AG08395 (cell line): ENCODE measurements around the gene ATP2A1.
A peak's percentile ranks its signal among the peaks of the same experiment; 100 is the strongest.
"Not testable (repeated sequence)": the region's sequence is repeated elsewhere in the genome, so short reads cannot be mapped to it uniquely, and the experiment has no call there.

Source experiments
- DNase-seq: peaks from one replicate; pipeline ENCODE4 v3.0.0; 2012; ENCODE audit warnings: mixed read lengths, low spot score

Gene ATP2A1

GRCh38 chr16:28859326-28859725, 19.0 kb upstream of the ATP2A1 start:
- DNase-seq, result no peak

DNA sequence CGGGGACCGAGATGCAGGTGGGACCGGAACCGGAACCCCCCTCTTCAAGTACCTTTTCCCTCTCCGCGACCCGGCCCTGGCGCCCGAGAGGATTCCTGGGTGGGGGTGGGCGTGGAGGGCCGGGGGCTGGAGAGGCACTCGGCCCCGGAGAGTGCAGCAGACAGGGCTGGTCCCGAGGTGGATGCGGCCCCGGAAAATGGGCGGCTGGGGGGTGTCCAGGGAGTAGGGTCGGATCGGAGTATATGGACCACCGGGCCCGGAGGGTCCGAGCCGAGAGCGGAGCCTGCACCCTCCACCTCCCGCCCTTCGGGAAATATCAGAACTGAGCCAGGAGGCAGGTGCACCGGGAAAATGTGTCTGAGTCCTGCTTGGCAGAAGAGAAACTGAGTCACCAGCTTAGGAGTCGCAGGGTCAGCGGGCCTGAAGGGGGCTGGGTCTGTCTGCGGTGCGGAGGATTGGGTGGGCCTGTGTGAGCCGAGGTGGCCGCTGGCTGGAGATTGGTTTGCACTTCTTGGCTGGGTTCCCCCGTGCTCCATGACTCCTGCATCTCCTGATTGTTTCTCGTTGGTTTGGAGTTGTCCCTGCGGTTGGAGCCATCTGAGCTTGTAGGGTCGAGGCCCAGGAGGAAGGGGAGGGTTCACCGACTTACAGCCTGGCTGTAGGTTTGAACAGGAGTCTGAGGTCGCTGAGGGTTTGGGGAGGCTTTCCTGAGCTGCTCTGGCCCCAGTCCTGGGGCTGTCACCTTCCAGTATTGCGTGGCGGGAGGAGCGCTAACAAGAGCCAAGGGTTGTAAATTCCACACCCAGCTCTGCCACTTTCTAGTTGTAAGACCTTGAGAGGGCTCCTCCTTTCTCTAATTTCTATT, 14.1 kb upstream of the ATP2A1 start:
- peak; percentile 49 for DNase-seq

DNA sequence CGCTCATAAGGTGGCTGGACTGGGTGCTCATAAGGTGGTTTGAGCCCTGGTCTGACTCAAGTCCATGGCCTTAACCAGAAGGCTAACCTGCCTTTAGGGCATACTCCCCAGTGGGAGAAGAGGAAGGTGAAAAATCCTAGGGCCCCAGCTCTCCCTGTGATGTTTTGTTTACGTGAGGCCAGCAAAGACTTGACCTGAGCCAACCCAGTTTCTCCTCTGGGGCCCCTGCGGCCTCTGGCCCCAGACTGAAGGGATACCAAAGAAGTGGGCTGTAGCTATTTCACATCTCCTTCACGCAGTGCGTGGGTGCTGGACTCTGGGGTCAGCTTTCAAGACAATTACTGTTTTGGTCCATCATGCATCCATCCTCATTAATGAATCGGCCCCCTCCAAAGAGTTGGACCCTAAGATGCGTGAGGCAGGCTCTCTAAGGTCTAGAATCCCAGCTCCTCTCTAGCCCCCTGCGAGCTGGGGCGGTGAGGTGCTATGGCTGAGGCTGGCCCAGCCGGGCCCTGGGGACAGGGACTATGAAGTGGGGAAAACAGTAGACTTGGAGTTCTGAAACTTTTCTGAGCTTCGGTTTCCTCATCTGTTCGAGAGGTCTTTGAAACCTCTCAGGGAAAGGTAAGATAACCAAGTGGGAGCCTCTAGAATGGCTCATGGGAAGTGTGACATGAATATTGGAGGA, 13.1 kb upstream of the ATP2A1 start:
- no peak for DNase-seq

DNA sequence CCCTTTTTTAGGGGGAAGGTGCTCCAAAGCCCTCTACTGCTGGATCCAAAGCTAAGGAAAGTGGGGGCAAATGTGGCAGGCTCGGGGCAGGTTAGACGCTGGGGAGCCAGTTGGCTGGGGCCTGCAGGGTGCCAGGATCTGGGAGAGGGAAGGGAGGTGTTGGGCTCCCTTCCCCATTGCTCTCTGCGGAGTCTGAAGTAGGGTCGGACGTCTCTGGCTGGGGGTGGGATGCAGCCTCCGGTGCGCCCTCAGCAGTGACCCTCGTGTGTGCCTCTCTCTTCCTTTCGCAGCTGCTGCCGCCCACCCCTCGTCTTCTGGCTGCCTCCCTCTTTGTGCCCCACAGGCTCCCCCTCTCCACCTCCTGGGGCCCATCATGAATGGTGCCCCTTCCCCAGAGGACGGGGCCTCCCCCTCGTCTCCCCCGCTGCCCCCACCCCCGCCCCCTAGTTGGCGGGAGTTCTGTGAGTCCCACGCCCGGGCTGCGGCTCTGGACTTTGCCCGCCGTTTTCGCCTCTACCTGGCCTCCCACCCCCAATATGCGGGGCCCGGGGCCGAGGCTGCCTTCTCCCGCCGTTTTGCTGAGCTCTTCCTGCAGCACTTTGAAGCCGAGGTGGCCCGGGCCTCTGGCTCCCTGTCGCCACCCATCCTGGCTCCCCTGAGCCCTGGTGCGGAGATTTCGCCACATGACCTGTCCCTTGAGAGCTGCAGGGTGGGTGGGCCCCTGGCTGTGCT, 12.4 kb upstream of the ATP2A1 start:
- DNase-seq, result no peak

GRCh38 chr16:28866454-28866804, 11.9 kb upstream of the ATP2A1 start:
- no peak for DNase-seq

GRCh38 chr16:28867241-28867640, 11.0 kb upstream of the ATP2A1 start:
- DNase-seq, result no peak

DNA sequence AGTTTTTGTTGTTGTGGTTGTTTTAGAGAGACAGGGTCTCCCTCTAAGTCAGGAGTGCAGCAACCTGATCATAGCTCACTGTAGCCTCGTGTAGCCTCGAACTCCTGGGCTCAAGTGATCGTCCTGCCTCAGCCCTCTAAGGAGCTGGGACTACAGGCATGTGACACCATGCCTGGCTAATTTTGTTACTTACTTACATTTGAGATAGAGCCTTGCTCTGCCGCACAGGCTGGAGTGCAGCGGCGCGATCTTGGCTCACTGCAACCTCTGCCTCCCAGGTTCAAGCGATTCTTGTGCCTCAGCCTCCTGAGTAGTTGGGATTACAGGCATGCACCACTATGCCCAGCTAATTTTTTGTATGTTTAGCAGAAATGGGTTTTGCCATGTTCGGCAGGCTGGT, 10.6 kb upstream of the ATP2A1 start:
- DNase-seq, result not testable (repeated sequence)

DNA sequence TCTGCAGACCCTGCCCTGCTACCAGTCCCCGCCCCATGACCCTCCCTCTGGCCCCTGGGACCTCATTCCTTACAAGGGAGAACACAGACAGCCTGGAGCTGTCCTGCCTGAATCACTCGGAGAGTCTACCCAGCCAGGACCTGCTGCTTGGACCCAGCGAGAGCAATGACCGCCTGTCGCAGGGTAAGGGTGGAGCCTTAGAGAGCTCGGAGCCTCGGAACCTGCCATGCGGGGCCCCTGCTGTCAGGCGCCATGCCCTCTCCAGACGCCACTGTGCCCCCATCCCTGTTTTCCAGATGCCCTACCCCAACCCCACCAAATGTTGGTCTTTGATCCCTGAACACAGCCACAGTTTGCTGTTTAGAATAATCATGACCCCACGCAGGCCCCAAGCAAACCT, 9.1 kb upstream of the ATP2A1 start:
- no peak for DNase-seq

DNA sequence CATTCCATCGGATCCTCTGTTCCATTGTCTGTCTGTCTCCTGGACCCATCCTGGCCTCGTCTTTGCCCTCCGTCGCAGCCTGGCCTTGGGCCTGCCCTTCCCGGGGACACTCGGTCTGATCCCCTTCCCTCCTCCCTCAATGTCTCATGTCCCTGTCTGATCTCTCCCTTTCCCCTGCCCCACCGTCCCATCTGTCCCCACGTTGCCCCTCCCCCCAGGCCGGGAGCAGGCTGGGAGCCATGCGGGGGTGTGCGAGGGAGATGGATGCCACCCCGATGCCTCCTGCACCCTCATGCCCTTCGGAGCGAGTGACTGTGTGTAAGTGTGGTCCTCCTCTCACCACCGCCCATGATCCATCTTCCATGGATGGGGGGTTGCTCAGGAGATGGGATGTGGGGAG, 5.3 kb upstream of the ATP2A1 start:
- DNase-seq, result no peak

- peak; percentile 56 for DNase-seq
These were observed 4.6 kb upstream of the ATP2A1 start for GRCh38 chr16:28873543-28874201.

DNA sequence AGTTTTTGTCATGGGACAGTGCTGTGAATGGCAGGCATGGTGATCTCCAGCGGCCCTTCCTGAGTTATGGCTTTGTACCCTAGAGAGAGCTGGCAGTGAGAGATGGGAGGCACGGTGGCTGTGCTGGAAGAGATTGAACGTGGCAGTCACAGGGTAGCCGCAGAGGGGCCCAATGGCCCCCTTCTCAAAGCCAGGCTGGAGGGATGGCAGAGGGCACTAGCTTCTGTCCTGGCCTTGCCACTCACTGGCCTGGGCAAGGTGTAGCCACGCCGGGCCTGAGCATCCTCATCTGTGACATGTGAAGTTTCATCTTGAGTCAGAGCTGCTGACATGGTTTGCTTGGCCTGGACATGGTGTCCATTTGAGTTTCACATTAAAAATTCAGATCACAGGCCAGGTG, 3.9 kb upstream of the ATP2A1 start:
- no peak for DNase-seq

- DNase-seq, result no peak
These were observed 2.9 kb upstream of the ATP2A1 start for GRCh38 chr16:28875134-28876018.

DNA sequence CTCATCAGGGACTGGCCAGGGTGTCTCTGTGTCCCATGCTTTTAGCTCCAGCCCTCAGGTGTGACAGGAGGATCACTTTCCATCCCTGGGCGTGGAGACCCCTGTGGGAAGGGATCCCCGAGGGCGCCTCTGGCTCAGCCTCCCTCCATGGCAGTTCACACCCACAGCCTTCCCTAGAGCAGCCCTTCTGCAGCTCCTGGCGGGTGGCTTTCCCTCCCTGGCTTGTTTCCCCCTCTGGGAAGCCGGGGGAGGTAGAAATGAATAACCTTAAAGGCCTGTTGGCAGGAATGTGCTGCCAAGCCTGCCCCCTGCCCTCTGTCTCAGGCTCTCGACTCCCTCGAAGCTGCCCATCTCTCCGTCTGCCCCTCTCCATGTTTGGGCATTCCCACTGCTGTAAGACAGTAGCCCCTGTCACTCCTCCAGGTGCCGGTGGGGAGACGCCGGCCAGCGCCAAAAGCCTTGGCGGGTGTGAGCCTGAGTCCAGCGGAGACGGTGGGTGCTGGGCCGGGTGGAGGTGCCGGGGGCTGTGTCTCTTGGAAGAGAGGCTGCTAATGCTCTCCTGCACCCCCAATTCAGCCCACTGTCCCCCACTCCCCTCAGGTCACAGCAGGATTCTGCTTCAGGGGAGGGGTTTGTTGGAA, 2.1 kb upstream of the ATP2A1 start:
- no peak for DNase-seq

DNA sequence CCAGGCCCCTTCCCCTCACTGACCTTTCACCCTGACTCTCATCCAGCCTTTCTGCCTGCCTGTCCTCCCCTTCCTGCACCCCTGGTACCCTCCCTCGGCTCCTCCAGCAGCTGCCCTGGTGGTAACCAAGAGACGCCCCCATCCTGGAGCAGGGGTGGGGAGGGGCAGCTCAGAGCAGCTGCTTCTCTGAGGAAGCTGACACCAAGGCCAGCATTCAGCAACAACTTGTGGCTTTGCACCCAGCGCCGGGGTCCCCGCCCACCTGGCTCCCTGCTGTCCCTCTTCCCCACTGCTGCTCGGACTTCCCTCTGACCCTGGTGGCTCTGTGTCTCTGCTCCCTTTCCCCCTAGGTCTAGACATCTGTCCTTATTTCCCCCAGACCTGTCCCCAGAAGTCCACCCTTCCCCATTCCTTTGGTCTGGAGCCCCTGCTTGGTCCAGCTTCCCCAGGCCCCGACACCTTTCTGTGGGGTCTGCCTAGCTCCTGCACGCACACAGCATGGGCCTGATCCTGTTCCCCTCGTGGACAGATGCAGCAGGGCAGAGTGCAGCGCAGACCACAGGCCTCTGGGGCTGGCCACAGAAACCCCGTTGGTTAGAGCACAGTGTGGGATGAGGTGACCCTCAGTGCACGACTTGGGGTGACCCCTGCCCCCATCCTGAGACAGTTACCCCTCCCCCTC, 1.2 kb upstream of the ATP2A1 start:
- DNase-seq, result no peak

GRCh38 chr16:28877655-28878000, 660 bp upstream of the ATP2A1 start:
- no peak for DNase-seq

- no peak for DNase-seq
These were observed 1.1 kb downstream of the ATP2A1 start for GRCh38 chr16:28879261-28879840.

DNA sequence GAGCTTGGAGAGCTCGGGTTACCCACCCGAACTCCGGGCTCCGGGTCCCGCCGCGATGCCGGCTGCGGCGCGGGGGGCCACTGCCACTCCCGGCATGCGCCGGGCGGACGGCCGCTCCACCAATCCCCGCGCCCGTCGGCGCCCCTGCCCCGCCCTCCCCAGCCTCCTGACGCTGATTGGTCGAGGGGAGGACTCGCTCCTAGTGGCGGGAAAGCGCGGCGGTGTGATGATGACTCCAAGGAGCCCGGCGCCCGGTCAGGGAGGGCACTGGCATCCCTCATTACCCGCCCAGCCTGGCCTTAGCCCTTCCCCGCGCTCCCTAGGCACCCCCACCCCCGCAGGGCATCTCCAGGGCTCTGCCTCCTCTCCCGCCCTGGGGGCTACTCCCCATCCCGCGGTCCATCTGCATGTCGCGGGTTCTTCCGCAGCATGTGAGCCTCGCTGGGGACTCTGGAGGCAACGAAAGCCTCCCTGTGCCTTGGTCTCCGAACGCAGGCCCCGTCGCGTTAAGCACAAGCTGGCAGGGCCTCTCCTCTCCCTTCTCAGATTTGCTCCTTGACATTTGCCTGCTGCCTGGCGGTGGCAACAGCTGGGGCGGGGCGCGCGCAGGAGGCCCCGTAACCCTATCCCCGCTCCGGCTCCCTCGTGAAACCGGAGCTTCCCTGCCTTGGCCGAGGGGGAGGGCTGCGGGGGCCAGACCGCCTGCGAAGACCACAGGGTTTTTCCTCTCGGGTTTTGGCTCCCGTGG, 1.7 kb downstream of the ATP2A1 start:
- peak; percentile 99 for DNase-seq

DNA sequence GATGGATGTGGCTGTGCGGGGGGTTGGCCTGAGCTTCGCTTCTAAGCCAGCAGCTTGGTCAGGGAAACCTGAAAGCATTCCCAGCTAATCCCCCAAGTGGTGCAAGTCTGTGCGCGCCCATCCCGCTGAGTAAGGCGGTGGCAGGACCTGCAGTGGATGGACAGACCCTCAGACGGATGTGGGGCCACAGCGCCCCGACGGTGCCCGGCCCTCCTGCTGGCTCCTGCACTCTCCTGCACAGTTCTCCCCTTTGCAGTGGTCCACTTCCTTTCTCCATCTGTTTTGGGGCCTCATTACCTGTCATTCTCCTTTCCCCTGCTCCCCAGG, 2.3 kb downstream of the ATP2A1 start:
- no peak for DNase-seq

DNA sequence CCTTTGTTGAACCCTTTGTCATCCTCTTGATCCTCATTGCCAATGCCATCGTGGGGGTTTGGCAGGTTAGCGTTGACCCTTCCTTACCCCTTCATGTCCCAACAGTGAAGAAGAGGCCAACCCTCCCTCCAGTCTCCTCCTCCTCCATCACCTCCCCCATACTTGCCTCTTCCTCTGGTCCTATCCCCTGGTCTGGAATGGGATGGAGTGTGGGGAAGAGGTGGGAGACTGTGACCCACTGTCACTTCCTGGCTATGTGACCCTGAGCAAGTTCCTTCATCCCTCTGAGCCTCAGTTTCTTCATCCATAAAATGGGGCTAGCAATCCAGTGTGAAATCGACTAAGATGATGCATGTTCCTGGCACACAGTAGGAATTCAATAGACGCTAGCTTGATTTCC, 2.7 kb downstream of the ATP2A1 start:
- no peak for DNase-seq
